HepG2 (cell line): ENCODE data around the gene THAP2. TPM values are rescaled to one million over a fixed set of nuclear protein-coding genes. Genes with fewer than 3 reads are reported as not detected.

Experiments
- ASH2L ChIP-seq: fragments of 300-600, 200-600 bp; sonication (generic); IDR thresholded peaks from 2 replicates; pipeline ENCODE4 v1.7.0; 2017; ENCODE audit warnings: low read depth, mild to moderate bottlenecking, moderate library complexity, mixed read lengths, low read length; ENCODE audit not compliant: insufficient read length
- CCAR2 ChIP-seq: fragments of 200-400 bp; formaldehyde crosslinking; optimal IDR thresholded peaks from 2 replicates; pipeline ENCODE3; 2018; ENCODE audit warnings: low read depth, mild to moderate bottlenecking, low read length, moderate library complexity
- CREB3 ChIP-seq: sonication (generic); formaldehyde crosslinking; IDR thresholded peaks from 2 replicates; pipeline ENCODE4 v1.5.0; 2020; ENCODE audit warnings: missing genetic modification reagents
- FOXM1 ChIP-seq: sonication (generic); formaldehyde crosslinking; IDR thresholded peaks from 2 replicates; pipeline ENCODE4 v1.5.0; 2020; ENCODE audit warnings: missing genetic modification reagents
- KLF16 ChIP-seq, 2 experiments: sonication (generic) in 1 of 2; formaldehyde crosslinking in 1 of 2; IDR thresholded peaks; 2 replicates each; pipeline versions ENCODE4 v1.6.1 to v1.8.0; 2016 to 2023; ENCODE audit warnings: missing genetic modification reagents in 2 of 2, missing compliant biosample characterization in 1 of 2
- PLSCR1 ChIP-seq: sonication (generic); formaldehyde crosslinking; IDR thresholded peaks from 2 replicates; pipeline ENCODE4 v1.5.0; 2020; ENCODE audit warnings: missing genetic modification reagents, mild to moderate bottlenecking, borderline replicate concordance
- SATB2 ChIP-seq: sonication (generic); formaldehyde crosslinking; IDR thresholded peaks from 2 replicates; pipeline ENCODE4 v1.5.0; 2020; ENCODE audit warnings: missing genetic modification reagents
- SOX6 ChIP-seq, 2 experiments: fragments of 450-650 bp in 1 of 2; sonication (generic) in 1 of 2; formaldehyde crosslinking in 1 of 2; IDR thresholded peaks; 2 replicates each; pipeline versions ENCODE4 v1.4.0 to v1.6.1; 2017 to 2020; ENCODE audit warnings: antibody characterized with exemption in 1 of 2, mild to moderate bottlenecking in 1 of 2, missing genetic modification reagents in 1 of 2
- XRCC5 ChIP-seq: fragments of 200-400 bp; formaldehyde crosslinking; optimal IDR thresholded peaks from 2 replicates; pipeline ENCODE3; 2017; ENCODE audit warnings: mild to moderate bottlenecking, low read length
- ZNF263 ChIP-seq: sonication (generic); formaldehyde crosslinking; IDR thresholded peaks from 2 replicates; pipeline ENCODE4 v1.4.0; 2020; ENCODE audit warnings: missing genetic modification reagents
- ZNF275 ChIP-seq: sonication (generic); formaldehyde crosslinking; IDR thresholded peaks from 2 replicates; pipeline ENCODE4 v1.8.0; 2022; ENCODE audit warnings: missing genetic modification reagents, mild to moderate bottlenecking, inconsistent platforms, borderline replicate concordance
- ZNF331 ChIP-seq: sonication (generic); formaldehyde crosslinking; IDR thresholded peaks from 2 replicates; pipeline ENCODE4 v1.4.0; 2020; ENCODE audit warnings: missing genetic modification reagents
- ZNF335 ChIP-seq: sonication (generic); formaldehyde crosslinking; IDR thresholded peaks from 2 replicates; pipeline ENCODE4 v1.4.0; 2020; ENCODE audit warnings: missing genetic modification reagents
- ZNF343 ChIP-seq: sonication (generic); formaldehyde crosslinking; IDR thresholded peaks from 2 replicates; pipeline ENCODE4 v1.4.0; 2020; ENCODE audit warnings: mild to moderate bottlenecking, missing genetic modification reagents
- ZNF432 ChIP-seq: sonication (generic); formaldehyde crosslinking; IDR thresholded peaks from 2 replicates; pipeline ENCODE4 v1.5.0; 2020; ENCODE audit warnings: missing genetic modification reagents, mild to moderate bottlenecking, borderline replicate concordance
- ZNF460 ChIP-seq: sonication (generic); formaldehyde crosslinking; IDR thresholded peaks from 2 replicates; pipeline ENCODE4 v1.5.1; 2020; ENCODE audit warnings: missing genetic modification reagents, mild to moderate bottlenecking, borderline replicate concordance
- ZNF496 ChIP-seq: sonication (generic); formaldehyde crosslinking; IDR thresholded peaks from 2 replicates; pipeline ENCODE4 v1.8.1; 2023; ENCODE audit warnings: mild to moderate bottlenecking, moderate library complexity, missing genetic modification reagents; ENCODE audit not compliant: insufficient replicate concordance
- ZNF501 ChIP-seq: sonication (generic); formaldehyde crosslinking; IDR thresholded peaks from 2 replicates; pipeline ENCODE4 v1.5.1; 2020; ENCODE audit warnings: mild to moderate bottlenecking, moderate library complexity, missing genetic modification reagents
- ZNF761 ChIP-seq: sonication (generic); formaldehyde crosslinking; conservative IDR thresholded peaks from 2 replicates; pipeline ENCODE4 v1.4.0; 2020; ENCODE audit warnings: mild to moderate bottlenecking, missing genetic modification reagents
- polyA plus RNA-seq, 8 experiments: library from polyadenylated mRNA; depleted of rRNA in 3 of 8; stranded (reverse) in 7 of 8; unstranded in 1 of 8; fragments of >200 nt; fragmentation: Illumina TruSeq in 4 of 8; extraction: Trizol in 4 of 8; gene quantifications; 2 replicates each; pipeline versions ENCODE4 v1.2.1 to v1.2.3, GENCODE V29; 2011 to 2016; ENCODE audit warnings: low read depth in 4 of 8, missing spikeins in 1 of 8, mixed read lengths in 1 of 8; ENCODE audit not compliant: insufficient read depth in 1 of 8
- total RNA-seq, 5 experiments: library from RNA; depleted of rRNA; stranded (reverse); fragments of >200 nt; fragmentation: Illumina TruSeq; extraction: Trizol; gene quantifications; 2 replicates each; pipeline ENCODE4 v1.2.3, GENCODE V29; 2016; ENCODE audit warnings: low read depth in 1 of 5
- TF ChIP-seq, protein P1 (sequence below): sonication (generic); formaldehyde crosslinking; IDR thresholded peaks from 2 replicates; pipeline ENCODE4 v1.4.0; 2020; ENCODE audit warnings: missing genetic modification reagents, borderline replicate concordance
- TF ChIP-seq, protein P2 (sequence below), 2 experiments: sonication (generic) in 1 of 2; formaldehyde crosslinking in 1 of 2; IDR thresholded peaks; 2 replicates each; pipeline versions ENCODE4 v1.4.0 to v1.6.1; 2018 to 2020; ENCODE audit warnings: missing genetic modification reagents in 2 of 2, borderline replicate concordance in 1 of 2, low read depth in 1 of 2, mild to moderate bottlenecking in 1 of 2, missing biosample characterization in 1 of 2

THAP2 gene
- total and polyA plus RNA-seq, 2 of the 13 experiments (the other 11 are each of a cell fraction or from before 2014, with no cell fraction given) = 5.2 to 6.2 TPM

- TF ChIP-seq ZNF335 (CRISPR knock-in tag) (peak; percentile 70), ASH2L (peak; percentile 60), ZNF331 (no peak), XRCC5 (no peak), PLSCR1 (CRISPR knock-in tag) (no peak), ZNF761 (CRISPR knock-in tag) (no peak), CCAR2 (peak; percentile 4), ZNF496 (no peak), ZNF275 (no peak; the same call in 1 of the 2 replicates), CREB3 (CRISPR knock-in tag) (no peak; the same call in 1 of the 2 replicates), FOXM1 (CRISPR knock-in tag) (no peak), ZNF460 (CRISPR knock-in tag) (no peak), SOX6 (IDR thresholded peaks at IDR 0.05) (no peak), SOX6 (CRISPR knock-in tag; IDR thresholded peaks at IDR 0.05) (no peak; the same call in 1 of the 2 replicates), ZNF501 (peak; percentile 50; the same call in 1 of the 2 replicates), ZNF432 (CRISPR knock-in tag) (no peak), ZNF263 (CRISPR knock-in tag) (no peak), ZNF343 (no peak; the same call in none of the 2 replicates), KLF16 (CRISPR knock-in tag; IDR thresholded peaks at IDR 0.05) (no peak), SATB2 (CRISPR knock-in tag) (no peak)
- TF ChIP-seq, protein P1, sequence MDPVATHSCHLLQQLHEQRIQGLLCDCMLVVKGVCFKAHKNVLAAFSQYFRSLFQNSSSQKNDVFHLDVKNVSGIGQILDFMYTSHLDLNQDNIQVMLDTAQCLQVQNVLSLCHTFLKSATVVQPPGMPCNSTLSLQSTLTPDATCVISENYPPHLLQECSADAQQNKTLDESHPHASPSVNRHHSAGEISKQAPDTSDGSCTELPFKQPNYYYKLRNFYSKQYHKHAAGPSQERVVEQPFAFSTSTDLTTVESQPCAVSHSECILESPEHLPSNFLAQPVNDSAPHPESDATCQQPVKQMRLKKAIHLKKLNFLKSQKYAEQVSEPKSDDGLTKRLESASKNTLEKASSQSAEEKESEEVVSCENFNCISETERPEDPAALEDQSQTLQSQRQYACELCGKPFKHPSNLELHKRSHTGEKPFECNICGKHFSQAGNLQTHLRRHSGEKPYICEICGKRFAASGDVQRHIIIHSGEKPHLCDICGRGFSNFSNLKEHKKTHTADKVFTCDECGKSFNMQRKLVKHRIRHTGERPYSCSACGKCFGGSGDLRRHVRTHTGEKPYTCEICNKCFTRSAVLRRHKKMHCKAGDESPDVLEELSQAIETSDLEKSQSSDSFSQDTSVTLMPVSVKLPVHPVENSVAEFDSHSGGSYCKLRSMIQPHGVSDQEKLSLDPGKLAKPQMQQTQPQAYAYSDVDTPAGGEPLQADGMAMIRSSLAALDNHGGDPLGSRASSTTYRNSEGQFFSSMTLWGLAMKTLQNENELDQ (CRISPR knock-in tag) = no peak
- TF ChIP-seq, protein P2, sequence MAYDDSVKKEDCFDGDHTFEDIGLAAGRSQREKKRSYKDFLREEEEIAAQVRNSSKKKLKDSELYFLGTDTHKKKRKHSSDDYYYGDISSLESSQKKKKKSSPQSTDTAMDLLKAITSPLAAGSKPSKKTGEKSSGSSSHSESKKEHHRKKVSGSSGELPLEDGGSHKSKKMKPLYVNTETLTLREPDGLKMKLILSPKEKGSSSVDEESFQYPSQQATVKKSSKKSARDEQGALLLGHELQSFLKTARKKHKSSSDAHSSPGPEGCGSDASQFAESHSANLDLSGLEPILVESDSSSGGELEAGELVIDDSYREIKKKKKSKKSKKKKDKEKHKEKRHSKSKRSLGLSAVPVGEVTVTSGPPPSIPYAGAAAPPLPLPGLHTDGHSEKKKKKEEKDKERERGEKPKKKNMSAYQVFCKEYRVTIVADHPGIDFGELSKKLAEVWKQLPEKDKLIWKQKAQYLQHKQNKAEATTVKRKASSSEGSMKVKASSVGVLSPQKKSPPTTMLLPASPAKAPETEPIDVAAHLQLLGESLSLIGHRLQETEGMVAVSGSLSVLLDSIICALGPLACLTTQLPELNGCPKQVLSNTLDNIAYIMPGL (CRISPR knock-in tag; IDR thresholded peaks at IDR 0.05; ENCODE audit: borderline replicate concordance in 1 of 2, low read depth in 1 of 2) = peak in 1 of 2 experiments; percentile 83; a peak in 3 of 4 replicates
These were observed at the start of gene THAP2, which contains the start of gene ZFC3H1 (continued) for GRCh38 chr12:71663561-71664410.
